Measurements from ENCODE around the gene HEPACAM.
A peak's percentile ranks its signal among the peaks of the same experiment; 100 is the strongest.

The HEPACAM gene

DNA sequence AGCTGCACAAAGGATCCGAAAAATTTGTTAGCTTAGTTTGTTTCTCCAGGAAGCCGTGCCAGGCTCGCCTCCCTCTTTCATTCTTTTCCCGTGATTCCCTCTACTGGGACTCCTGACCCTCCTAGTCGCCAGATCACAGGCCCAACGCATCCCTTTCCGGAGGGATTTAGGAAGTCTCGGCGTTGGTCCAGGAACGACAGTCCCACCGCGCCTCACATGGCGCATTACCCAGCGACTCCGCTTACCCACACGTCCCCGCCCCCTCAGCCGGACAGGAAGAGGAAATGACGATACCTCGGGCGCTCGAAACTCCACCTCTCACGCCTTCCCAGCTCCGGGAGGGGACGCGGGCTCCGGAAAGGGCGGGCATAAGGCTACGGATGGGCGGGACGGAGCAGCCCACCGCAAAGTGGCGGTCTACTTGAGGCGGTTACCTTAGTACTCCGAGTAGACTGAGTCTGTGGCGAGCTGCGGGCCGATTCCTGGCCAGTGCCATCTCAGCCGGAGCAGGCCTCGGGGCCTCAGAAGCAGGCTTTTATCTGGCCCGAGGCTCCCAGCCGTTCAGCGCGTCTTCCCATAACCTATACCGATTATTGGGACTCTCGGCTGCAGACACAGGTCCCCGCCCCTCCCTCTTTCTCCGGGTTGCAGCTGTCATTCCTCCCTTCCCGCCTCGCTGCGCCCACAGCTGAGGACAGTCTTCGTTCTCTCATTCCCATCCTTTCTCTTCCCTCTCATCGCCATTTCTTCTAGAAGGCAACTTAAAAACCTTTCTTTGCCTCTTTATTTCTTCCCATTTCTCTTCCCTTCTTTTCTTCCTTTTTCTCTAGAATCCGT, 18.1 kb upstream of the HEPACAM start, which contains the start of gene CCDC15:
Gene CCDC15 (plus strand): TSS at position 450 of the 837 bp plus-strand sequence. CDS start 531 bp downstream, outside the sequence.
- peak within 1 kb of the TSS; percentile 81 for H3K27ac ChIP-seq
- no peak for TF ChIP-seq CTCF (conservative IDR thresholded peaks at IDR 0.05)

DNA sequence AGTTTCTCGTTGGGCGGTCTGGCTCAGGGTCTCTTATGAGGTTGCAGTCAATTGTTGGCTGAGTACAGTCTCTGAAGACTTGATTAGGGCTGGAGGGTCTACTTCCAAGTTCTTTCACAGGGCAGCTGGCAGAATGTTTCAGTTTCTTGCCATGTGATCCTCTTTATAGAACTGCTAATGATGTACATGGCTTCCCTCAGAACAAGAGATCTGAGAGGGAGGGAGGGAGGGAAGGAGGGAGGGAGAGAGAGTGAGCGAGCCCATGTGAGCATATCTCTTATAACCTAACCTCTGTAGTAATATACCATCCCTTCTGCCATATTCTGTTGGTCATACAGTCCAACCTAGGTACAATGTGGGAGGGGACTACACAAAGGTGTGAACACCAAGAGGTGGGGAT, 15.5 kb upstream of the HEPACAM start:
- TF ChIP-seq CTCF (conservative IDR thresholded peaks at IDR 0.05), result no peak
- H3K27ac ChIP-seq, result no peak overlapping the region

- TF ChIP-seq CTCF (conservative IDR thresholded peaks at IDR 0.05), result no peak
- H3K27ac ChIP-seq, result no peak overlapping the region
Measured at GRCh38 chr11:124950601-124951330, 14.9 kb upstream of the HEPACAM start.

GRCh38 chr11:124946735-124947141, 10.9 kb upstream of the HEPACAM start:
- H3K27ac ChIP-seq, result no peak overlapping the region
- no peak for TF ChIP-seq CTCF (conservative IDR thresholded peaks at IDR 0.05)

- H3K27ac ChIP-seq, result no peak overlapping the region
- TF ChIP-seq CTCF (conservative IDR thresholded peaks at IDR 0.05), result no peak
Measured at GRCh38 chr11:124945826-124946225, 10.0 kb upstream of the HEPACAM start.

GRCh38 chr11:124944565-124944964, 8.7 kb upstream of the HEPACAM start:
- no peak overlapping the region for H3K27ac ChIP-seq
- TF ChIP-seq CTCF (conservative IDR thresholded peaks at IDR 0.05), result no peak

DNA sequence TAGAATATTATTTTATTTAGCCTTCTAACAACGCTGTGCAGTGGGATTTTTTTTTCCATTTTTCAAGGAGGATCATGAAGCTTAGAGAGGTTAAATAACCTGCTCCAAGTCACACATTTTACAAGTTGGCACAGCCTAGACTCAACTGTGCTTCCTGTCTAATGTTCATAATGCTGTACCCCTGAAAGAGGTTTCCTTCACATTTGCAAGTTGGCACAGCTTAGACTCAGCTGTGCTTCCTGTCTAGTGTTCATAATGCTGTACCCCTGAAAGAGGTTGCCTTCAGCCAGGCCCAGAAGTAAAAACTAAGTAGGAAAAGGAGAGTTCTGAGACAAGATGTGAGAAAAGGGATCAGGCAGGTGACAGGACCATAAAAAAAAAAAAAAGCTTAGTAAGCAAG, 7.9 kb upstream of the HEPACAM start:
- no peak overlapping the region for H3K27ac ChIP-seq
- no peak for TF ChIP-seq CTCF (conservative IDR thresholded peaks at IDR 0.05)
